ENCODE results near the gene FAM193B.

The FAM193B gene

GRCh38 chr5:177552839-177553455 lies 1.4 kb downstream of the FAM193B start:
- no peaks in the 10 kb centered on the region for H3K27me3 ChIP-seq (ENCODE audit: insufficient read depth, low read length)
- H3K36me3 ChIP-seq (ENCODE audit: insufficient read depth, low read length): peaks cover 29% of the 10 kb centered on the region
- H3K9ac ChIP-seq (ENCODE audit: low read depth, low read length): peak overlapping the region; percentile 77
- no peaks in the 10 kb centered on the region for H3K9me3 ChIP-seq (ENCODE audit: insufficient read depth, low read depth, low read length)
- H3K4me3 ChIP-seq (ENCODE audit: low read length): peak overlapping the region; percentile 91
- 0 out of 2 replicates have a peak, but pooled peaks cover 3% of the 10 kb centered on the region for H3K4me1 ChIP-seq (ENCODE audit: insufficient read depth, low read length)
- WGBS: 65% methylated on average over 16 of the region's 16 CpGs
- no peak overlapping the region for H3K27ac ChIP-seq (ENCODE audit: low read depth, low read length)

DNA sequence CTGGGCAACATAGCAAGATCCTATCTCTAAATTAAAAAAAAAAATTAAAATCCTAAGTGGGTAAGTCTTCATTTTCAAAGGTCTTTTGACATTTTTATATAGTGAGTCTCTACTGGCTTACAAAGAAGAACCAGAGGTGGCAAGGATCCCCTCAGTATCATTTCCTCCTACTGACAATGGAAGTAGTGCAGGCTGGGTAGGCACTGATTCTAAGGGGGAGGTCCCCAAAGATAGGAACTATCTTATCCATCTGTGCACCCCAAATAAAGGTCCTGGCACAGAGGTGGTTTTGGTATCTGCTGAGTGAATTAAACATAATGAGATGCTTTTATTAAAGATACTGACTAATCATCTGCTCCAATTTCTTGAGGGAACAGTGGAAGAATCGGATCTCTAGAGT lies 4.2 kb downstream of the FAM193B start:
- WGBS: 88% methylated on average over 1 of the region's 1 CpG
- H3K27ac ChIP-seq (ENCODE audit: low read depth, low read length): no peak overlapping the region
- H3K4me1 ChIP-seq (ENCODE audit: insufficient read depth, low read length): peaks cover 14% of the 10 kb centered on the region; the same call in 1 of the 2 replicates
- H3K9me3 ChIP-seq (ENCODE audit: insufficient read depth, low read depth, low read length): no peaks in the 10 kb centered on the region
- H3K36me3 ChIP-seq (ENCODE audit: insufficient read depth, low read length): peaks cover 29% of the 10 kb centered on the region
- H3K9ac ChIP-seq (ENCODE audit: low read depth, low read length): no peak overlapping the region
- H3K27me3 ChIP-seq (ENCODE audit: insufficient read depth, low read length): no peaks in the 10 kb centered on the region
- H3K4me3 ChIP-seq (ENCODE audit: low read length): no peak overlapping the region

DNA sequence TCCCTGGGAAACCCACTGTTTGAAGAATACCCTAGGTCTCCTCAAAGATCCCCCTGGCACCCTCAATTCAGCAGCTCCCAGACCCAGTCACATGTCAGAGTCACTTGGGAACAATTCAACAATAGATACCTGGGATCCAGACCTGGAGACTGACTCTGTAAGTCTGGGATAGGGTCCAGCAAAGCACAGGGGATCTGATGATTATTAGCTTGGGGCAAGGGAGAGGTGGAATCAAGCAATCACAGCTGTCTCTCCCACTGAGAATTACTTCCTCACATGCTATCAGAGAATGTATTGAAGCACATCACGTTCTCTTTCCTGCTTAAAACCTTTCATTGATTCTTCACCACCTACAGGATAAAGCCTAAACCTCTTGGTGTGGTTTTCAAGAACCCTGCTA lies 5.9 kb downstream of the FAM193B start:
- Histone ChIP-seq H3K9ac (ENCODE audit: low read depth, low read length) (no peak overlapping the region), H3K27ac (ENCODE audit: low read depth, low read length) (no peak overlapping the region), H3K9me3 (ENCODE audit: insufficient read depth, low read depth, low read length) (no peaks in the 10 kb centered on the region), H3K27me3 (ENCODE audit: insufficient read depth, low read length) (no peaks in the 10 kb centered on the region), H3K4me3 (ENCODE audit: low read length) (no peak overlapping the region), H3K36me3 (ENCODE audit: insufficient read depth, low read length) (peaks cover 29% of the 10 kb centered on the region), H3K4me1 (ENCODE audit: insufficient read depth, low read length) (peaks cover 14% of the 10 kb centered on the region; the same call in 1 of the 2 replicates)
- 91% methylated on average over 1 of the region's 1 CpG for WGBS

DNA sequence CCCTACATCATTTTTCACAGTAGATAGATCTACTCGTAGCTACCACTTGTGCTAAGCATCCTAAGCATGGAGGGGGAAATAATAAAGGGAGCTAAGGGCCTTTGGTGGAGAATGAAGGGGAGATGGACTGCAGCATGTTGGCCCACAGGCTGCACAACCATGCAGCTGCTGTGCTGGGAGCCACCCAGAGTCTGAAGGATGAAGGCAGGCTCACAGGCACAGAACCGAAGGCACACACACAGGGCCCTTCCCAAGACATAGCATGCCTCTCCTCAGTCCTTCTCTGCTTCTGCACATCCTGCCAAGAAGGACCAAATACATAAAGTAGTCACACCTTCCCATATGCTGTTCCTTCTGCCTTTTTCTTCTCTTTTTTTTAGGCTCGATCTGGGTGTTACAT lies 6.6 kb downstream of the FAM193B start:
- H3K4me1 ChIP-seq (ENCODE audit: insufficient read depth, low read length): peaks cover 11% of the 10 kb centered on the region; the same call in 1 of the 2 replicates
- no peak overlapping the region for H3K4me3 ChIP-seq (ENCODE audit: low read length)
- no peaks in the 10 kb centered on the region for H3K27me3 ChIP-seq (ENCODE audit: insufficient read depth, low read length)
- H3K9ac ChIP-seq (ENCODE audit: low read depth, low read length): no peak overlapping the region
- H3K27ac ChIP-seq (ENCODE audit: low read depth, low read length): no peak overlapping the region
- no peaks in the 10 kb centered on the region for H3K9me3 ChIP-seq (ENCODE audit: insufficient read depth, low read depth, low read length)
- 95% methylated on average over 3 of the region's 3 CpGs for WGBS
- H3K36me3 ChIP-seq (ENCODE audit: insufficient read depth, low read length): peaks cover 28% of the 10 kb centered on the region

DNA sequence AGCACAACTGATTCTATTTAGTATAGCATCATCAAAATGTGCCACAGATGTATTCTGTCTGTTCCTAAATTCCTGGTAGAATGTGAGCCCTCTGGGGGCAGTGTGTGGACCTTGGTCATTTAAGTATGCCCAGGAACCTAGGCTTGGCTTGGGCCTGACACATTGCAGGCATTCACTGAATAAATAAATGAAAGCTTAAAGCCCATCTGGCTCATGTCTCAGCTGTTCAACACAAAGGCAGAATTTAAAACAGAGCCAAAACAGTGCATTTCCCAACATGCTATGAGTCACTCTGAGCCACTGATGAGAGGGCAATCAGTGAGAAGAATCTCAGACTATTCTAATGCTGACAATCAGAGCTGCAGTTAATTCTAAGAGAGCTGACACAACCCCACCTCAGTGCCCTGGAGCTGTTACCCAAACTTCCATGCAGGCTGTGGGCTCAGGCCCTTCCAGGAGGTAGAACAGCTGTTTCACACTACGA lies 8.1 kb downstream of the FAM193B start:
- Histone ChIP-seq H3K27me3 (ENCODE audit: insufficient read depth, low read length) (no peaks in the 10 kb centered on the region), H3K27ac (ENCODE audit: low read depth, low read length) (peak overlapping the region; percentile 1; the same call in 1 of the 2 replicates), H3K36me3 (ENCODE audit: insufficient read depth, low read length) (peaks cover 21% of the 10 kb centered on the region), H3K9me3 (ENCODE audit: insufficient read depth, low read depth, low read length) (no peaks in the 10 kb centered on the region), H3K4me3 (ENCODE audit: low read length) (no peak overlapping the region), H3K4me1 (ENCODE audit: insufficient read depth, low read length) (peaks cover 10% of the 10 kb centered on the region; the same call in 1 of the 2 replicates), H3K9ac (ENCODE audit: low read depth, low read length) (no peak overlapping the region)
- WGBS: 85% methylated on average over 1 of the region's 1 CpG

GRCh38 chr5:177545487-177546257 lies 8.7 kb downstream of the FAM193B start:
- peaks cover 14% of the 10 kb centered on the region for H3K36me3 ChIP-seq (ENCODE audit: insufficient read depth, low read length)
- H3K9me3 ChIP-seq (ENCODE audit: insufficient read depth, low read depth, low read length): no peaks in the 10 kb centered on the region
- H3K9ac ChIP-seq (ENCODE audit: low read depth, low read length): no peak overlapping the region
- WGBS: 95% methylated on average over 4 of the region's 4 CpGs
- peaks cover 10% of the 10 kb centered on the region; the same call in 1 of the 2 replicates for H3K4me1 ChIP-seq (ENCODE audit: insufficient read depth, low read length)
- no peaks in the 10 kb centered on the region for H3K27me3 ChIP-seq (ENCODE audit: insufficient read depth, low read length)
- H3K27ac ChIP-seq (ENCODE audit: low read depth, low read length): no peak overlapping the region; the same call in 1 of the 2 replicates
- H3K4me3 ChIP-seq (ENCODE audit: low read length): no peak overlapping the region

GRCh38 chr5:177542816-177543465 lies 11.4 kb downstream of the FAM193B start:
- no peak overlapping the region for H3K4me3 ChIP-seq (ENCODE audit: low read length)
- H3K27me3 ChIP-seq (ENCODE audit: insufficient read depth, low read length): no peaks in the 10 kb centered on the region
- peaks cover 10% of the 10 kb centered on the region; the same call in 1 of the 2 replicates for H3K4me1 ChIP-seq (ENCODE audit: insufficient read depth, low read length)
- no peak overlapping the region for H3K9ac ChIP-seq (ENCODE audit: low read depth, low read length)
- WGBS: 97% methylated on average over 4 of the region's 4 CpGs
- H3K36me3 ChIP-seq (ENCODE audit: insufficient read depth, low read length): peaks cover 23% of the 10 kb centered on the region
- H3K9me3 ChIP-seq (ENCODE audit: insufficient read depth, low read depth, low read length): no peaks in the 10 kb centered on the region
- H3K27ac ChIP-seq (ENCODE audit: low read depth, low read length): no peak overlapping the region

DNA sequence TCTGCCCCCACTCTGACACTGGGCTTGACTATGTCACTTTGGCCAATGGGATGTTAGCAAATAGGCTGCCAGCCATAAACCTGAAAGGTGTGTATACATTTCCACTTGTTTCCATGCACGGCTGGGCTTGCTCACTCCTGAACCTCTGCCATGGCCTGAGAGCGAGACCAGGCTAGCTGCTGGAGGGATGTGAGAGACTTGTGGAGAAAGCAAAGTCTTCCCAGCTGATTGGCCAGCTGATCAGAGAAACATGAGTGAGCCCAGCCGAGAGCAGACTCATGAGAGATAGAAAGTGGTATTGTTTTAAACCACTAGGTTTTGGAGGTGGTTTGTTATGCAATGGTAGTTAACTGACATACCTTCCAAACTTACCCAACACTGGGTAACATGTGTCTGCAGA lies 13.9 kb downstream of the FAM193B start:
- Histone ChIP-seq H3K4me3 (ENCODE audit: low read length) (no peak overlapping the region), H3K27ac (ENCODE audit: low read depth, low read length) (no peak overlapping the region), H3K36me3 (ENCODE audit: insufficient read depth, low read length) (peaks cover 47% of the 10 kb centered on the region), H3K27me3 (ENCODE audit: insufficient read depth, low read length) (no peaks in the 10 kb centered on the region), H3K9me3 (ENCODE audit: insufficient read depth, low read depth, low read length) (no peaks in the 10 kb centered on the region), H3K4me1 (ENCODE audit: insufficient read depth, low read length) (no peaks in the 10 kb centered on the region), H3K9ac (ENCODE audit: low read depth, low read length) (no peak overlapping the region)
- WGBS: 85% methylated on average over 3 of the region's 3 CpGs

DNA sequence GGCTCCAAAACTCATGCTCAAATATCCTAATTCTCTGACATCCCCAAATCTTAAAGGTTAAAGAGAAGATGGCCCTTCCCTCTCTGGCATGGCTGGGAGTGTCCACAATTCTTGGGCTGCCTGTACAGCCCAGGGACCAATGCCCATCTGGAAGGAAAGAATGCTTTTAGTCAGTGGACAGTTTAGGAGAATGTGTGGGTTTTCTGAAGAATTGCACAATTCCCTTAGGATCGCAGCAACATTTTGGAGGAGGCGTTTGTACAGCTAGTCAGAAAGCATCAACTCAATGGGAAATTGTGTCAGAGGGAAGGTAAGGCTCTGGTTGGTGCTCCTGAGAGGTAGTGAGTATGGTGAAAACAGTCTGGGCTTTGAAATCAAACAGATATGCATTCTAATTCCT lies 15.0 kb downstream of the FAM193B start:
- H3K4me3 ChIP-seq (ENCODE audit: low read length): no peak overlapping the region
- no peaks in the 10 kb centered on the region for H3K27me3 ChIP-seq (ENCODE audit: insufficient read depth, low read length)
- H3K9ac ChIP-seq (ENCODE audit: low read depth, low read length): no peak overlapping the region
- no peak overlapping the region for H3K27ac ChIP-seq (ENCODE audit: low read depth, low read length)
- WGBS: 96% methylated on average over 2 of the region's 2 CpGs
- peaks cover 58% of the 10 kb centered on the region for H3K36me3 ChIP-seq (ENCODE audit: insufficient read depth, low read length)
- H3K4me1 ChIP-seq (ENCODE audit: insufficient read depth, low read length): no peaks in the 10 kb centered on the region
- H3K9me3 ChIP-seq (ENCODE audit: insufficient read depth, low read depth, low read length): no peaks in the 10 kb centered on the region

- Histone ChIP-seq H3K27me3 (ENCODE audit: insufficient read depth, low read length) (no peaks in the 10 kb centered on the region), H3K9ac (ENCODE audit: low read depth, low read length) (no peak overlapping the region), H3K4me3 (ENCODE audit: low read length) (no peak overlapping the region), H3K36me3 (ENCODE audit: insufficient read depth, low read length) (peaks cover 60% of the 10 kb centered on the region), H3K4me1 (ENCODE audit: insufficient read depth, low read length) (no peaks in the 10 kb centered on the region), H3K27ac (ENCODE audit: low read depth, low read length) (no peak overlapping the region), H3K9me3 (ENCODE audit: insufficient read depth, low read depth, low read length) (no peaks in the 10 kb centered on the region)
- WGBS: 96% methylated on average over 9 of the region's 10 CpGs
Observed at GRCh38 chr5:177538876-177539275, 15.5 kb downstream of the FAM193B start.
